HepG2 (cell line): ENCODE data around the gene DNAAF8. TPM values are rescaled to one million over a fixed set of nuclear protein-coding genes. Genes with fewer than 3 reads are reported as not detected.

ENCODE experiments used
- ATAC-seq: fragments of 200-7000 bp; cut with Tn5 transposase; 3 replicates; pipeline ENCODE4 v1.9.1; 2020; ENCODE audit warnings: mild to moderate bottlenecking, moderate library complexity
- BruUV-seq: library from RNA; stranded (reverse); fragments of 400-500 nt; replicated peaks from 2 replicates; lab custom pipeline; 2021; lab: Mats Ljungman, UMichigan
- CTCF ChIA-PET: fragments of 300-600 bp; formaldehyde crosslinking; extraction: SDS; loops from one replicate; lab custom pipeline; 2021; ENCODE audit warnings: low total read pairs, inconsistent platforms, low intra/inter-chr PET ratio; lab: Yijun Ruan, JAX
- POLR2A ChIA-PET: fragments of 350-600 bp; sonication (Branson Sonifier 250); formaldehyde crosslinking; loops from one replicate; lab custom pipeline; 2020; ENCODE audit warnings: antibody characterized with exemption, inconsistent platforms; lab: Yijun Ruan, JAX
- DNase-seq: peaks from one replicate; pipeline ENCODE4 v3.0.0-alpha.2; 2015; ENCODE audit warnings: low spot score
- FAIRE-seq: peaks from 3 replicates; lab custom pipeline; 2011; peaks lifted over from hg19 to GRCh38; lab: Jason Lieb, UNC
- H2AFZ ChIP-seq: one replicate; pipeline ENCODE4 v1.6.1; 2011; ENCODE audit warnings: low read length, inconsistent platforms
- H3K27ac ChIP-seq: fragments of 300-600 bp; 3 replicates; pipeline ENCODE4 v1.8.0; 2011; ENCODE audit warnings: mixed run types, mild to moderate bottlenecking, mixed read lengths, low read length, inconsistent platforms; ENCODE audit not compliant: insufficient read depth; ENCODE audit errors: extremely low read length
- H3K27me3 ChIP-seq, 2 experiments: fragments of 200-600 bp in 1 of 2; 2 replicates in 1 of 2; 3 replicates in 1 of 2; pipeline versions ENCODE4 v1.6.0 to v1.8.0; 2011; ENCODE audit warnings: low read length in 2 of 2, mild to moderate bottlenecking in 2 of 2, moderate library complexity in 2 of 2, inconsistent platforms in 1 of 2; ENCODE audit not compliant: insufficient read depth in 2 of 2, control insufficient read depth in 1 of 2
- H3K36me3 ChIP-seq, 2 experiments: fragments of 200-600 bp in 1 of 2; replicated peaks in 1 of 2; 2 replicates in 1 of 2; 3 replicates in 1 of 2; pipeline versions ENCODE4 v1.5.1 to v1.8.0; 2011; ENCODE audit warnings: low read length in 2 of 2, inconsistent platforms in 1 of 2; ENCODE audit not compliant: insufficient read depth in 2 of 2, control insufficient read depth in 1 of 2
- H3K4me1 ChIP-seq: 2 replicates; pipeline ENCODE4 v1.5.1; 2012; ENCODE audit warnings: low read length, inconsistent platforms; ENCODE audit not compliant: insufficient read depth
- H3K4me2 ChIP-seq: 2 replicates; pipeline ENCODE4 v1.6.0; 2011; ENCODE audit warnings: low read depth, low read length, inconsistent platforms
- H3K4me3 ChIP-seq, 3 experiments: fragments of 200-600 bp in 1 of 3; sonication (generic), shearing (Covaris generic) in 1 of 3; replicated peaks in 1 of 3; 2 replicates each; pipeline ENCODE4 v1.5.1; 2011 to 2016; ENCODE audit warnings: low read length in 3 of 3, inconsistent platforms in 2 of 3, low read depth in 2 of 3, mild to moderate bottlenecking in 2 of 3, control low read depth in 1 of 3, mixed read lengths in 1 of 3; ENCODE audit not compliant: insufficient read depth in 1 of 3
- H3K79me2 ChIP-seq: one replicate; pipeline ENCODE4 v1.6.1; 2011; ENCODE audit warnings: low read length, inconsistent platforms; ENCODE audit not compliant: insufficient read depth
- H3K9ac ChIP-seq: 2 replicates; pipeline ENCODE4 v1.6.0; 2011; ENCODE audit warnings: mild to moderate bottlenecking, low read depth, low read length, inconsistent platforms; ENCODE audit not compliant: insufficient read depth
- H3K9me3 ChIP-seq: 2 replicates; pipeline ENCODE4 v1.5.1; 2012; ENCODE audit warnings: mild to moderate bottlenecking, low read length
- H4K20me1 ChIP-seq: 2 replicates; pipeline ENCODE4 v1.6.0; 2011; ENCODE audit warnings: inconsistent platforms, mild to moderate bottlenecking, low read length, moderate library complexity; ENCODE audit not compliant: insufficient read depth
- ADNP ChIP-seq: sonication (generic); formaldehyde crosslinking; IDR thresholded peaks from 2 replicates; pipeline ENCODE4 v1.4.0; 2020; ENCODE audit warnings: missing genetic modification reagents
- IRX3 ChIP-seq: sonication (generic); formaldehyde crosslinking; IDR thresholded peaks from 2 replicates; pipeline ENCODE4 v1.8.1; 2023; ENCODE audit warnings: mild to moderate bottlenecking, low read depth, missing genetic modification reagents, borderline replicate concordance
- NR2F1 ChIP-seq, 2 experiments: fragments of 450-650 bp in 1 of 2; formaldehyde crosslinking in 1 of 2; IDR thresholded peaks; 2 replicates each; pipeline versions ENCODE4 v1.5.0 to v1.6.1; 2016 to 2020; ENCODE audit warnings: mild to moderate bottlenecking in 1 of 2, missing compliant biosample characterization in 1 of 2, missing genetic modification reagents in 1 of 2, moderate library complexity in 1 of 2
- PITX1 ChIP-seq: sonication (generic); formaldehyde crosslinking; IDR thresholded peaks from 2 replicates; pipeline ENCODE4 v1.5.1; 2020; ENCODE audit warnings: mild to moderate bottlenecking, missing genetic modification reagents
- RXRA ChIP-seq: sonication (generic); formaldehyde crosslinking; IDR thresholded peaks from 2 replicates; pipeline ENCODE4 v1.5.1; 2020; ENCODE audit warnings: missing genetic modification reagents
- ZIK1 ChIP-seq: sonication (generic); formaldehyde crosslinking; IDR thresholded peaks from 2 replicates; pipeline ENCODE4 v1.5.0; 2020; ENCODE audit warnings: mild to moderate bottlenecking, low read depth, missing genetic modification reagents, borderline replicate concordance
- ZNF451 ChIP-seq: sonication (generic); formaldehyde crosslinking; IDR thresholded peaks from 2 replicates; pipeline ENCODE4 v1.5.0; 2020; ENCODE audit warnings: mild to moderate bottlenecking, missing genetic modification reagents
- ZNF543 ChIP-seq: sonication (generic); formaldehyde crosslinking; IDR thresholded peaks from 2 replicates; pipeline ENCODE4 v1.4.0; 2020; ENCODE audit warnings: mild to moderate bottlenecking, missing genetic modification reagents
- ZNF761 ChIP-seq: sonication (generic); formaldehyde crosslinking; conservative IDR thresholded peaks from 2 replicates; pipeline ENCODE4 v1.4.0; 2020; ENCODE audit warnings: mild to moderate bottlenecking, missing genetic modification reagents
- WGBS: methylation state at CpG from one replicate; pipeline ENCODE4 v1.1.6; 2017; ENCODE audit warnings: low lambda C conversion rate; 5-methylcytosine and 5-hydroxymethylcytosine counted together
- in situ Hi-C: cut with HindIII; loops from 2 replicates; pipeline ENCODE4 v1.10.0; 2017; ENCODE audit warnings: low pct_unique_long_range_greater_than_20kb; ENCODE audit not compliant: extremely low pct_ligation_motif_present
- intact Hi-C: fragments of 100-400 bp; cut with micrococcal nuclease; formaldehyde crosslinking; loops from one replicate; pipeline ENCODE4 v1.10.0; 2022; ENCODE audit not compliant: unreplicated experiment
- polyA plus RNA-seq, 8 experiments: library from polyadenylated mRNA; depleted of rRNA in 3 of 8; stranded (reverse) in 7 of 8; unstranded in 1 of 8; fragments of >200 nt; fragmentation: Illumina TruSeq in 4 of 8; extraction: Trizol in 4 of 8; gene quantifications; 2 replicates each; pipeline versions ENCODE4 v1.2.1 to v1.2.3, GENCODE V29; 2011 to 2016; ENCODE audit warnings: low read depth in 4 of 8, missing spikeins in 1 of 8, mixed read lengths in 1 of 8; ENCODE audit not compliant: insufficient read depth in 1 of 8
- total RNA-seq, 5 experiments: library from RNA; depleted of rRNA; stranded (reverse); fragments of >200 nt; fragmentation: Illumina TruSeq; extraction: Trizol; gene quantifications; 2 replicates each; pipeline ENCODE4 v1.2.3, GENCODE V29; 2016; ENCODE audit warnings: low read depth in 1 of 5
- TF ChIP-seq, protein P1 (sequence below): sonication (generic); formaldehyde crosslinking; IDR thresholded peaks from 2 replicates; pipeline ENCODE4 v1.4.0; 2020; ENCODE audit warnings: mild to moderate bottlenecking, low read depth, missing genetic modification reagents
- TF ChIP-seq, protein P2 (sequence below): sonication (generic); formaldehyde crosslinking; IDR thresholded peaks from 2 replicates; pipeline ENCODE4 v1.5.0; 2020; ENCODE audit warnings: missing genetic modification reagents, mild to moderate bottlenecking, borderline replicate concordance
- TF ChIP-seq, protein P3 (sequence below): IDR thresholded peaks from 2 replicates; pipeline ENCODE4 v1.6.1; 2016; ENCODE audit warnings: mild to moderate bottlenecking, missing biosample characterization, missing genetic modification reagents
- TF ChIP-seq, protein P4 (sequence below): sonication (generic); formaldehyde crosslinking; IDR thresholded peaks from 2 replicates; pipeline ENCODE4 v1.5.1; 2020; ENCODE audit warnings: mild to moderate bottlenecking, missing genetic modification reagents, borderline replicate concordance

The DNAAF8 gene
- total and polyA plus RNA-seq, 2 of the 13 experiments (the other 11 are each of a cell fraction or from before 2014, with no cell fraction given): 0.44 TPM; not detected in 1

- TF ChIP-seq NR2F1 (CRISPR knock-in tag; IDR thresholded peaks at IDR 0.05): no peak
- TF ChIP-seq, protein P1, sequence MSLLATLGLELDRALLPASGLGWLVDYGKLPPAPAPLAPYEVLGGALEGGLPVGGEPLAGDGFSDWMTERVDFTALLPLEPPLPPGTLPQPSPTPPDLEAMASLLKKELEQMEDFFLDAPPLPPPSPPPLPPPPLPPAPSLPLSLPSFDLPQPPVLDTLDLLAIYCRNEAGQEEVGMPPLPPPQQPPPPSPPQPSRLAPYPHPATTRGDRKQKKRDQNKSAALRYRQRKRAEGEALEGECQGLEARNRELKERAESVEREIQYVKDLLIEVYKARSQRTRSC (CRISPR knock-in tag): no peak
- TF ChIP-seq RXRA: no peak
- no peak for TF ChIP-seq ZIK1 (CRISPR knock-in tag)
- TF ChIP-seq PITX1 (CRISPR knock-in tag): no peak
- TF ChIP-seq ZNF761 (CRISPR knock-in tag): no peak
- TF ChIP-seq ADNP: no peak
Observed at GRCh38 chr16:4685292-4685691, 49.0 kb upstream of the DNAAF8 start (continued).

DNA sequence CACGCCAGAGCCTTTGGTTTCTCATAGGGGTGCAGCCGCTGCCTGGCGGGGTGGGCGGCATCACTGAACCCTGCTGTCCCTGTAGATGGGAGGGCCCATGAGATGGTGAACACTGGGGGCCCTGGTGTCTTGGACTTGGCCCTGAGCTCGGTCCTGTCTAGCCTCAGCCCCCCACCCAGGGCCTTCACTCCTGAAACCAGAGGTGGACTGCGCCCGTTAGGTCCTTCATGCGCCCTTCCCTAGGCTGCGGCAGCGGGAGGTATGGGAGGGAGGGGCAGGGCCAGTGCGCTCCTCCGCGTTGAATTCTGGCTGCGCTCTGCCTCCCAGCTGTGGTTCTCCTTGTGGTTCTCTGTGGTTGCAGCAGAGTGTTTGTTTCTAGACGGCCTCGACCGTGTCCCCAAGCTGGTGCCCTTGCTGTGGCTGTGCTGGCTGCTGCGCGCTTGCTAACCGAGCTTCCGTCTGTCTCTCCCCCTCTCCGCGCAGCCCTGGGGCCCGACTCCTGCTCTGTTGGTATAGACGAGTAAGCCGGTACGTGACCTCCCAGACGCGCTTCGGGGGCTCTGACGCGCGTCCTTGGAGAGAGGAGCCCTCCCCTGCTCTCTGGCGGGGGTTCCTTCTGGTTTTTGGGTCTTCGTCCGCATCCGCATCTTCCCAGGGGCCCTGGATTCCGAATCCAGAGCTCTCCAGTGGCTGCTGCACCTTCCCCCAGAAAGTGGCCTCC, 48.4 kb upstream of the DNAAF8 start:
- ATAC-seq (no peak), DNase-seq (no peak), FAIRE-seq (no peak)
- H4K20me1 ChIP-seq: no peaks in the 10 kb centered on the region
- H3K36me3 ChIP-seq: peaks cover 29 to 52% of the 10 kb centered on the region in 2 experiments; a peak in 4 of 5 replicates
- intact Hi-C loops (no loop called here), in situ Hi-C loops (no loop called here)
- POLR2A ChIA-PET: no interaction called here
- no peak overlapping the region for H3K9ac ChIP-seq
- no peaks in the 10 kb centered on the region for H3K27me3 ChIP-seq
- BruUV-seq: no TSS peak
- no peaks in the 10 kb centered on the region for H3K9me3 ChIP-seq
- H3K27ac ChIP-seq: no peak overlapping the region
- 97% methylated on average over 28 of the region's 38 CpGs for WGBS
- CTCF ChIA-PET: no interaction called here
- H3K4me3 ChIP-seq: no peak overlapping the region
- H3K79me2 ChIP-seq: no peaks in the 10 kb centered on the region
- no peaks in the 10 kb centered on the region for H3K4me1 ChIP-seq
- H2AFZ ChIP-seq: no peak overlapping the region
- H3K4me2 ChIP-seq: no peak overlapping the region
- TF ChIP-seq IRX3 (CRISPR knock-in tag) (no peak), ZNF451 (CRISPR knock-in tag) (no peak), ZNF543 (CRISPR knock-in tag) (no peak)
- TF ChIP-seq, protein P2, sequence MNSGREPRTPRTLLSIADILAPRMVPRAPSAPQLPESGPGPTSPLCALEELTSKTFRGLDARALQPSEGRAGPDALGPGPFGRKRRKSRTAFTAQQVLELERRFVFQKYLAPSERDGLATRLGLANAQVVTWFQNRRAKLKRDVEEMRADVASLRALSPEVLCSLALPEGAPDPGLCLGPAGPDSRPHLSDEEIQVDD (CRISPR knock-in tag): no peak
- TF ChIP-seq, protein P3, sequence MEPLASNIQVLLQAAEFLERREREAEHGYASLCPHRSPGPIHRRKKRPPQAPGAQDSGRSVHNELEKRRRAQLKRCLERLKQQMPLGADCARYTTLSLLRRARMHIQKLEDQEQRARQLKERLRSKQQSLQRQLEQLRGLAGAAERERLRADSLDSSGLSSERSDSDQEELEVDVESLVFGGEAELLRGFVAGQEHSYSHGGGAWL (CRISPR knock-in tag): no peak
- TF ChIP-seq, protein P4, sequence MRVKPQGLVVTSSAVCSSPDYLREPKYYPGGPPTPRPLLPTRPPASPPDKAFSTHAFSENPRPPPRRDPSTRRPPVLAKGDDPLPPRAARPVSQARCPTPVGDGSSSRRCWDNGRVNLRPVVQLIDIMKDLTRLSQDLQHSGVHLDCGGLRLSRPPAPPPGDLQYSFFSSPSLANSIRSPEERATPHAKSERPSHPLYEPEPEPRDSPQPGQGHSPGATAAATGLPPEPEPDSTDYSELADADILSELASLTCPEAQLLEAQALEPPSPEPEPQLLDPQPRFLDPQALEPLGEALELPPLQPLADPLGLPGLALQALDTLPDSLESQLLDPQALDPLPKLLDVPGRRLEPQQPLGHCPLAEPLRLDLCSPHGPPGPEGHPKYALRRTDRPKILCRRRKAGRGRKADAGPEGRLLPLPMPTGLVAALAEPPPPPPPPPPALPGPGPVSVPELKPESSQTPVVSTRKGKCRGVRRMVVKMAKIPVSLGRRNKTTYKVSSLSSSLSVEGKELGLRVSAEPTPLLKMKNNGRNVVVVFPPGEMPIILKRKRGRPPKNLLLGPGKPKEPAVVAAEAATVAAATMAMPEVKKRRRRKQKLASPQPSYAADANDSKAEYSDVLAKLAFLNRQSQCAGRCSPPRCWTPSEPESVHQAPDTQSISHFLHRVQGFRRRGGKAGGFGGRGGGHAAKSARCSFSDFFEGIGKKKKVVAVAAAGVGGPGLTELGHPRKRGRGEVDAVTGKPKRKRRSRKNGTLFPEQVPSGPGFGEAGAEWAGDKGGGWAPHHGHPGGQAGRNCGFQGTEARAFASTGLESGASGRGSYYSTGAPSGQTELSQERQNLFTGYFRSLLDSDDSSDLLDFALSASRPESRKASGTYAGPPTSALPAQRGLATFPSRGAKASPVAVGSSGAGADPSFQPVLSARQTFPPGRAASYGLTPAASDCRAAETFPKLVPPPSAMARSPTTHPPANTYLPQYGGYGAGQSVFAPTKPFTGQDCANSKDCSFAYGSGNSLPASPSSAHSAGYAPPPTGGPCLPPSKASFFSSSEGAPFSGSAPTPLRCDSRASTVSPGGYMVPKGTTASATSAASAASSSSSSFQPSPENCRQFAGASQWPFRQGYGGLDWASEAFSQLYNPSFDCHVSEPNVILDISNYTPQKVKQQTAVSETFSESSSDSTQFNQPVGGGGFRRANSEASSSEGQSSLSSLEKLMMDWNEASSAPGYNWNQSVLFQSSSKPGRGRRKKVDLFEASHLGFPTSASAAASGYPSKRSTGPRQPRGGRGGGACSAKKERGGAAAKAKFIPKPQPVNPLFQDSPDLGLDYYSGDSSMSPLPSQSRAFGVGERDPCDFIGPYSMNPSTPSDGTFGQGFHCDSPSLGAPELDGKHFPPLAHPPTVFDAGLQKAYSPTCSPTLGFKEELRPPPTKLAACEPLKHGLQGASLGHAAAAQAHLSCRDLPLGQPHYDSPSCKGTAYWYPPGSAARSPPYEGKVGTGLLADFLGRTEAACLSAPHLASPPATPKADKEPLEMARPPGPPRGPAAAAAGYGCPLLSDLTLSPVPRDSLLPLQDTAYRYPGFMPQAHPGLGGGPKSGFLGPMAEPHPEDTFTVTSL (CRISPR knock-in tag): no peak
